ENCODE results near the gene CDK19.

DNA sequence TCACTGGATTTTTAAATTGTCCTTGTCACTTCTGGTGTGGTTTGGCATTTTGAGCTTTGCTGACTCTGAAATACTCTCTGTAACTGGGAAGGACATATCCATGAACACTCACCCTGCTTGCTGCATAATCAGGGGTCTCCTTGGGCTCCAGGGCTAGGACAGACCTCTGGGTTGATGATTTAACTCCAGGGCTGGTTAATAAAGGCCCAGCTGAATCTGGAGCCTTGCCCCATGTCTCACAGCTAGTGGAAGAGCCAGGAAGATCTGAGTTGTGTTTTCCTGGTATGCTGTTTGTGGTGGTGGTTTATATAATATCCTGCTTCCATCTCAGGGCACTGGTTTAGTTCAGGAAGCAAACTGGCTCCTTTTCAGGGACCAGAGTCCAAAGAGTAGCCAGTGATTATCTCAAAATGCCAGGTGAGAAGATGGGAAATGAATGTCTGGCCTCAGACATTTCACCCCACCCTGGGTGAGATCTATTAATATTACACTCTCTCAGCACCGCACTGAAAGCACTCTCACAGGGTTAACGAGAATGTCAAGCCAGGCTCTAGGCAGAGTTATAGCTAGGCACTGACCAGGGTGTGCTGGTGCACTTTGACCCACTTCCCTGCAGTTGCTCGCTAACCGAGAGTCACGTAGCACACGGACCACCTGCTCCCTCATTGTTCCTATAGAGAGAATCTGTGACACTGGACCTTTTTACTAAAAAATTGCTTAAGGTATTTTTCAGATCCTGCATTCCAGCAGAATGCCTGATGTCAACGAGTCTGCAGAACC lies 248.7 kb downstream of the CDK19 start:
- TF ChIP-seq, protein P1, sequence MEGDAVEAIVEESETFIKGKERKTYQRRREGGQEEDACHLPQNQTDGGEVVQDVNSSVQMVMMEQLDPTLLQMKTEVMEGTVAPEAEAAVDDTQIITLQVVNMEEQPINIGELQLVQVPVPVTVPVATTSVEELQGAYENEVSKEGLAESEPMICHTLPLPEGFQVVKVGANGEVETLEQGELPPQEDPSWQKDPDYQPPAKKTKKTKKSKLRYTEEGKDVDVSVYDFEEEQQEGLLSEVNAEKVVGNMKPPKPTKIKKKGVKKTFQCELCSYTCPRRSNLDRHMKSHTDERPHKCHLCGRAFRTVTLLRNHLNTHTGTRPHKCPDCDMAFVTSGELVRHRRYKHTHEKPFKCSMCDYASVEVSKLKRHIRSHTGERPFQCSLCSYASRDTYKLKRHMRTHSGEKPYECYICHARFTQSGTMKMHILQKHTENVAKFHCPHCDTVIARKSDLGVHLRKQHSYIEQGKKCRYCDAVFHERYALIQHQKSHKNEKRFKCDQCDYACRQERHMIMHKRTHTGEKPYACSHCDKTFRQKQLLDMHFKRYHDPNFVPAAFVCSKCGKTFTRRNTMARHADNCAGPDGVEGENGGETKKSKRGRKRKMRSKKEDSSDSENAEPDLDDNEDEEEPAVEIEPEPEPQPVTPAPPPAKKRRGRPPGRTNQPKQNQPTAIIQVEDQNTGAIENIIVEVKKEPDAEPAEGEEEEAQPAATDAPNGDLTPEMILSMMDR (IDR thresholded peaks at IDR 0.05; ENCODE audit: poor library complexity, severe bottlenecking): no peak
- TF ChIP-seq, protein P2, sequence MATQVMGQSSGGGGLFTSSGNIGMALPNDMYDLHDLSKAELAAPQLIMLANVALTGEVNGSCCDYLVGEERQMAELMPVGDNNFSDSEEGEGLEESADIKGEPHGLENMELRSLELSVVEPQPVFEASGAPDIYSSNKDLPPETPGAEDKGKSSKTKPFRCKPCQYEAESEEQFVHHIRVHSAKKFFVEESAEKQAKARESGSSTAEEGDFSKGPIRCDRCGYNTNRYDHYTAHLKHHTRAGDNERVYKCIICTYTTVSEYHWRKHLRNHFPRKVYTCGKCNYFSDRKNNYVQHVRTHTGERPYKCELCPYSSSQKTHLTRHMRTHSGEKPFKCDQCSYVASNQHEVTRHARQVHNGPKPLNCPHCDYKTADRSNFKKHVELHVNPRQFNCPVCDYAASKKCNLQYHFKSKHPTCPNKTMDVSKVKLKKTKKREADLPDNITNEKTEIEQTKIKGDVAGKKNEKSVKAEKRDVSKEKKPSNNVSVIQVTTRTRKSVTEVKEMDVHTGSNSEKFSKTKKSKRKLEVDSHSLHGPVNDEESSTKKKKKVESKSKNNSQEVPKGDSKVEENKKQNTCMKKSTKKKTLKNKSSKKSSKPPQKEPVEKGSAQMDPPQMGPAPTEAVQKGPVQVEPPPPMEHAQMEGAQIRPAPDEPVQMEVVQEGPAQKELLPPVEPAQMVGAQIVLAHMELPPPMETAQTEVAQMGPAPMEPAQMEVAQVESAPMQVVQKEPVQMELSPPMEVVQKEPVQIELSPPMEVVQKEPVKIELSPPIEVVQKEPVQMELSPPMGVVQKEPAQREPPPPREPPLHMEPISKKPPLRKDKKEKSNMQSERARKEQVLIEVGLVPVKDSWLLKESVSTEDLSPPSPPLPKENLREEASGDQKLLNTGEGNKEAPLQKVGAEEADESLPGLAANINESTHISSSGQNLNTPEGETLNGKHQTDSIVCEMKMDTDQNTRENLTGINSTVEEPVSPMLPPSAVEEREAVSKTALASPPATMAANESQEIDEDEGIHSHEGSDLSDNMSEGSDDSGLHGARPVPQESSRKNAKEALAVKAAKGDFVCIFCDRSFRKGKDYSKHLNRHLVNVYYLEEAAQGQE (IDR thresholded peaks at IDR 0.05; ENCODE audit: borderline replicate concordance): no peak
- TF ChIP-seq SMC3 (conservative IDR thresholded peaks at IDR 0.05; ENCODE audit: poor library complexity) (no peak), POLR2AphosphoS5 (IDR thresholded peaks at IDR 0.05) (no peak)

Measured in neural cell (in vitro differentiated cells).